ENCODE data around the gene SLFN5.
"Not testable (repeated sequence)": the region's sequence is repeated elsewhere in the genome, so short reads cannot be mapped to it uniquely, and the experiment has no call there.

SLFN5 gene

GRCh38 chr17:35234315-35234714 lies 8.6 kb upstream of the SLFN5 start:
- H3K9me3 ChIP-seq (ENCODE audit: control insufficient read depth, insufficient read depth, low read length); H3K9ac ChIP-seq (ENCODE audit: low read depth, low read length); H3K4me1 ChIP-seq (ENCODE audit: insufficient read depth, low read length); H3K36me3 ChIP-seq (ENCODE audit: insufficient read depth, low read length): not testable (repeated sequence)

DNA sequence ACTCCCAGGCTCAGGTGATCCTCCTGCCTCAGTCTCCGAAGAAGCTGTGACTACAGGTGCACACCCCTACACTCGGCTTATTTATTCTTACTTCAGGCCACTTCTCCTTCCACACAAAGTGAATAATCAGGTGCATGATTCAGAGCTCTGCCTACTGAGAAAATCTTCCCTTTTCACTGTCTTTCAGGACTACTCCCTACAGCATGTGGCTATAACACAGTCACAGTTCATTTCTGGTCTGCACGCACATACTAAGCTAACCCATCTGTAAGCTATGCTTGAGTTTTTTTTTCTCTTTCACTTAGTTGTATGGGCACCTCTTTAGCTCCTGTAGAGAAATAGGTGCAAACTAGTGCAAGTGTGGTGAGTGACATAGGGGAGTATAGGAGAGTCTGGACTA lies 7.6 kb upstream of the SLFN5 start:
- H3K4me1 ChIP-seq (ENCODE audit: insufficient read depth, low read length): no peaks in the 10 kb centered on the region
- H3K9ac ChIP-seq (ENCODE audit: low read depth, low read length): no peak overlapping the region
- no peaks in the 10 kb centered on the region for H3K36me3 ChIP-seq (ENCODE audit: insufficient read depth, low read length)
- H3K9me3 ChIP-seq (ENCODE audit: control insufficient read depth, insufficient read depth, low read length): no peaks in the 10 kb centered on the region; the same call in 1 of the 2 replicates

- Histone ChIP-seq H3K9ac (ENCODE audit: low read depth, low read length) (no peak overlapping the region), H3K36me3 (ENCODE audit: insufficient read depth, low read length) (no peaks in the 10 kb centered on the region), H3K9me3 (ENCODE audit: control insufficient read depth, insufficient read depth, low read length) (no peaks in the 10 kb centered on the region; the same call in 1 of the 2 replicates), H3K4me1 (ENCODE audit: insufficient read depth, low read length) (no peaks in the 10 kb centered on the region)
Measured at GRCh38 chr17:35235917-35236316, 7.0 kb upstream of the SLFN5 start.

DNA sequence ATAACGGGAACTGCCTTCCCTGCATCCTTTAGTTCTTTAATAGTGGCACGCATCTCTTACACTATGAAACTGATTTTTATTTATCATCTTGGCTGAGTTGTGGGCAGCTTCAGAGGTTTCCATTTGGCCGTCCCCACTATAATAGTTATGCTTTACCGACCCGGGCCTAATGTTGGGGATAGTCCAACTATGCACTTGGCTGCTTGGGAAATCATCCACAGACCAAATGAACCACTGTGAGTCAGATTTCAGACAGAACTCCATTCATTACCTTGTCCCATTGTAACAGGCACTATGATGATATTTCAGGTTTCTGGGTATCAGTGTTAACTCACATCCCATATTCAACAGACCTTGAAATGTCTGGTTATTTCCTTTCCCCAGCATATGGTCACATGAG lies 6.1 kb upstream of the SLFN5 start:
- no peaks in the 10 kb centered on the region; the same call in 1 of the 2 replicates for H3K9me3 ChIP-seq (ENCODE audit: control insufficient read depth, insufficient read depth, low read length)
- no peaks in the 10 kb centered on the region for H3K36me3 ChIP-seq (ENCODE audit: insufficient read depth, low read length)
- no peak overlapping the region for H3K9ac ChIP-seq (ENCODE audit: low read depth, low read length)
- no peaks in the 10 kb centered on the region for H3K4me1 ChIP-seq (ENCODE audit: insufficient read depth, low read length)

DNA sequence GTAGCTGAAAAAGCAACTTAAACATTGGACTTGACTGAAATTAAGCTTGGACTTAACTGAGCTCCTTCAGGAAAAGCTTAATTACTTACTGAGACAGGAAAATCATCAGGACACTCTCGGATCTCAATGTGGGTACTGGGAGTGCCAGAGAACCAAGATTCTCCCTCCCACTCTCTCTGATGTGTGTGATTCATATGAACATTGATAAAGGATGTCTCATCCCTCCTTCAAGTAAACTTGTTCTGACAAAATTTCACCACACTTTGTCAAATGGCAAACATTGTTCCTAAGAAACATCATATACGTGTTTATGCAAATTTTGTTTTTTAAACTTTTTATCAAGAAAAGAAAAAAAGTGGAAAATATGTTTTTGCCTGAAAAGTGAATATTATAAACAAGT lies 4.1 kb upstream of the SLFN5 start:
- H3K36me3 ChIP-seq (ENCODE audit: insufficient read depth, low read length): no peaks in the 10 kb centered on the region
- no peaks in the 10 kb centered on the region for H3K4me1 ChIP-seq (ENCODE audit: insufficient read depth, low read length)
- H3K9ac ChIP-seq (ENCODE audit: low read depth, low read length): no peak overlapping the region
- no peaks in the 10 kb centered on the region; the same call in 1 of the 2 replicates for H3K9me3 ChIP-seq (ENCODE audit: control insufficient read depth, insufficient read depth, low read length)

- Histone ChIP-seq H3K36me3 (ENCODE audit: insufficient read depth, low read length) (no peaks in the 10 kb centered on the region), H3K9me3 (ENCODE audit: control insufficient read depth, insufficient read depth, low read length) (no peaks in the 10 kb centered on the region; the same call in 1 of the 2 replicates), H3K4me1 (ENCODE audit: insufficient read depth, low read length) (peaks cover 8% of the 10 kb centered on the region), H3K9ac (ENCODE audit: low read depth, low read length) (no peak overlapping the region)
Measured at GRCh38 chr17:35239823-35240222, 3.0 kb upstream of the SLFN5 start.

DNA sequence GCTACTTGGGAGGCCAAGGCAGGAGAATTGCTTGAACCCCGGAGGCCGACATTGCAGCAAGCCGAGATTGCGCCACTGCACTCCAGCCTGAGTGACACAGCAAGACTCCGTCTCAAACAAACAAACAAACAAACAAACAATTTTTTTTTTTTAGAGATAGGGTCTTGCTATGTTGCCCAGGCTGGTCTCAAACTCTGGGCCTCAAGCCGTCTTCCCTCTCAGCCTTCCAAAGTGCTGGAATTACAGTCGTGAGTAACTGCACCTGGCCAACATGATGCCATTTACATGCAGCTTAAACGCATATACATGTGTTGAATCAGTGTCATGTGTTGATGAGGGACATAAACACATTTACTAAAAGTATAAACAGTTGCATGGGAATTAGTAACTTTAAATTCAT lies 2.0 kb upstream of the SLFN5 start:
- Histone ChIP-seq H3K9ac (ENCODE audit: low read depth, low read length) (no peak overlapping the region), H3K9me3 (ENCODE audit: control insufficient read depth, insufficient read depth, low read length) (no peaks in the 10 kb centered on the region), H3K4me1 (ENCODE audit: insufficient read depth, low read length) (peaks cover 11% of the 10 kb centered on the region), H3K36me3 (ENCODE audit: insufficient read depth, low read length) (no peaks in the 10 kb centered on the region)

DNA sequence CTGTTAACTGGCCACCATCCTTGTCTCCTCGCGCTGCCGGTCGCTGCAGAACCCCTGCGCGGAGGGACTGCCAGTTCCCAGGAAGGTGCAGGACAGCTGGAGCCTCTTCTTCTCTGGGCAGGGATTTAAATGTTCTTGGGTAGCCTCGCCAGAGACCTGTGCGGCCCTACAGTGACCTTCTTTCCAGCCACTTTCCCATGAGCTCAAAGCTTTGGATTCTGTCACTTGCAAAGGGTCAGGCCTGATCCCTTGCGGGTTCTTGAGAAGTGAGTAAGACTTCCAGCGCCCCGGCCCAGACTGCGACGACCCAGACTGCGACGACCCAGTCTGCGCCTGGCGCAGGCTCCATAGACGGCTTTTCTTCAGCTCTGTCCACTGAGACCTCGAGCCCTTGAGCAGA lies 1.4 kb upstream of the SLFN5 start:
- Histone ChIP-seq H3K4me1 (ENCODE audit: insufficient read depth, low read length) (peaks cover 11% of the 10 kb centered on the region), H3K36me3 (ENCODE audit: insufficient read depth, low read length) (no peaks in the 10 kb centered on the region), H3K9ac (ENCODE audit: low read depth, low read length) (peak overlapping the region; percentile 88; the same call in 1 of the 2 replicates), H3K9me3 (ENCODE audit: control insufficient read depth, insufficient read depth, low read length) (no peaks in the 10 kb centered on the region)

- Histone ChIP-seq H3K36me3 (ENCODE audit: insufficient read depth, low read length) (no peaks in the 10 kb centered on the region), H3K9me3 (ENCODE audit: control insufficient read depth, insufficient read depth, low read length) (no peaks in the 10 kb centered on the region), H3K9ac (ENCODE audit: low read depth, low read length) (peak overlapping the region; percentile 88), H3K4me1 (ENCODE audit: insufficient read depth, low read length) (peaks cover 11% of the 10 kb centered on the region)
Measured at GRCh38 chr17:35242158-35242804, 591 bp upstream of the SLFN5 start.

DNA sequence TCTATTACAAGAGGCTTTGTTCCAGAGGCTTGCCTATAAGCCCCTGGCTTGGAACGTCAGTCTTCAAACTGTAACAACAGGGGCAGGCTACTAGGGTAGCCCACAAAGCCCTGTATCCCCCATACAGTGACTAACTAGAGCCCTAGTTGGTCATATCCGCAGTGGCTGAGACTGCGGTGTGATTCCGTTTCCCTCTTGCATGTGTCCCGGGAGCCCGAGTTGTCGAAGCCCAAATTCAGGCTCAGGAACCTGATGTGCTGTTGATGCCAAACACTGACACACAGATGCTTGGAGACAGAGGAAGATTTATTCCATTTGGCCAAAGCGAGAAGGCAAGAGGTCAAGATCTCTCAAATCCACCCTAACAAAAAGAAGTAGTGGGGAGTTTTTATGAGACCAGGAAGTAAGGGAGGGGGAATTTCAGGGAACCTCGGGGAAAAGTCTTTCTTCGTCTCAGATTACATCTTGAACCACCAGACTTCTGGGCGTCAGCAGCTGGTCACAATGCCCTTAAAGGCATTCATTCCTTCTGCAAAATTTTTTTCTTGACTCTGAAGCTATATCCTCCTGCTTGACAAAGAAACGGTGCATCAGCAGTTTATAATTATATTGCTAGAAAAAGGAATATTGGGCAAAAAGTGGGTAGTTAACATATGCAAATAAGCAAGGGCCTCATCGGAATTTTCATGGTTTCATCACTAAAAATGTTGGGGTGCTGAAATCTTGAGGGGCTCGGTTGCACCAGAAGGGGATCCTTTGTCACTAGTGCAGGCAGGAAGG lies 879 bp downstream of the SLFN5 start:
- H3K9ac ChIP-seq (ENCODE audit: low read depth, low read length): peak overlapping the region; percentile 88
- H3K9me3 ChIP-seq (ENCODE audit: control insufficient read depth, insufficient read depth, low read length): no peaks in the 10 kb centered on the region
- H3K36me3 ChIP-seq (ENCODE audit: insufficient read depth, low read length): no peaks in the 10 kb centered on the region
- peaks cover 11% of the 10 kb centered on the region for H3K4me1 ChIP-seq (ENCODE audit: insufficient read depth, low read length)

DNA sequence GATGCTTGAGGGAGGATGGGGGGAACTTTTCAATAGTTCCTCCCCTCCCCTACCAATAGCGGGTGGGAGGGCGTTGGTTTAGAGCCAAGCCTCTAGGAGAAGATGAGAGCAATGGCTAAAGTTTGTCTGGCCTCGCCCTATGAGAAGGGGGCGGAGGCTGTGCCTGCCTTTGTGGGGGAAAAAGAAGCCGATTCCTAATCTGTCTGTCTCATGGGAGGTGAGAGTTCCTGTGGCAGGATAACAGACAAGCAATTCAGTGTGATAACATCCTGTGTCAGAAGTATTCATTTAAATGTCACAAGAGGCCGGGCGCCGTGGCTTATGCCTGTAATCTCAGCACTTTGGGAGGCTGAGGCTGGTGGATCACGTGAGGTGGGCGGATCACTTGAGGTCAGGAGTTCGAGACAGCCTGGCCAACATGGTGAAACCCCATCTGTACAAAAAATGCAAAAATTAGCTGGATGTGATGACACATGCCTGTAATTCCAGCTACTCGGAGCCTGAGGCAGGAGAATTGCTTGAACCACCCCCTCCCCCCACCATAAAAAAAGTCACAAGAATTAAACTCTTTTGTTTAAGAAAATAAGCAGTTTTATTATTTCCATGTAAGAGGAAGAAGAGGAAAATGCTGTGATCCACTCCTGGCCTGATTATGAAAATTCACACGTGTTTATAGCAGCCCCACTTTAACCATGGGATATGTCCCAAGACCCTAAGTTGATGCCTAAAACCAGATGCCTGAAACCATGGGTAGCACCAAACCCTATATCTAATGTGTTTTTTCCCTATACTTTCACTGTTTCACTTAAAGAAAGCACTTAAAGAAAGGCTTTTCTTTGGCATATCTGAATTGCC lies 1.7 kb downstream of the SLFN5 start:
- H3K4me1 ChIP-seq (ENCODE audit: insufficient read depth, low read length): peaks cover 11% of the 10 kb centered on the region
- H3K9me3 ChIP-seq (ENCODE audit: control insufficient read depth, insufficient read depth, low read length): no peaks in the 10 kb centered on the region
- peak overlapping the region; percentile 88; the same call in 1 of the 2 replicates for H3K9ac ChIP-seq (ENCODE audit: low read depth, low read length)
- no peaks in the 10 kb centered on the region for H3K36me3 ChIP-seq (ENCODE audit: insufficient read depth, low read length)

DNA sequence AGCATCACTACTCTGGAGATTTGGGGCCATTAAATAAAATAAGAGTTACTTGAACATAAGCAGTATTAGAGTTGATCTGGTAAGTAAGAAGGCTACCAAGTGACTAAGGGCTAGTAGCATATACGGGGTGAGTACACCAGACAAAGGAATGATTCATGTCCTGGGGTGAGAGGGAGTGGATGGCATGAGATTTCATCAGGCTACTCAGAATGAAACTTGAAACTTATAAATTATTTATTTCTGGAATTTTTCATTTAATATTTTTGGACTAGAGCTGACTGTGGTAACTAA lies 2.3 kb downstream of the SLFN5 start:
- no peaks in the 10 kb centered on the region for H3K36me3 ChIP-seq (ENCODE audit: insufficient read depth, low read length)

DNA sequence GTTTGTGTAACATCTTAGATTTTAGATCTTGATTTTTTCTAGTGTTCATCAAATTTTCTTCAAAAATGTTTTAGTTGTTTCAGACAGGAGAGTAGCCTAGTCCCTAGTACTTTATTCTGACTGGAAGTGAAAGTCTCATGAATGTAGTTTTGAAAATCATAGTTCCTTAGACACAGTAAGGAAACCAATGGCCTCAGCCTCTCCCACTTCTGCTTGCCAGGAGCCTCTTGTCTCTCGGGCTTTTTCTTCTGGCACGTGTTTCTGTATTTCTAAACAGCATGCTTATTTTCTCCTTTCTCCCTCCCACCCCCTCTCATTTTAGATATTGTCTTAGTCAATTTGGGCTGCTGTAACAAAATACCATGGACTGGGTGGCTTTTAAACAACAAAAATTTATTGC lies 9.8 kb downstream of the SLFN5 start:
- no peaks in the 10 kb centered on the region for H3K4me1 ChIP-seq (ENCODE audit: insufficient read depth, low read length)
- no peaks in the 10 kb centered on the region for H3K36me3 ChIP-seq (ENCODE audit: insufficient read depth, low read length)
- no peak overlapping the region for H3K9ac ChIP-seq (ENCODE audit: low read depth, low read length)

More for the DNA sequence above, 2.3 kb downstream of the SLFN5 start:
- Histone ChIP-seq H3K9ac (ENCODE audit: low read depth, low read length) (0 out of 2 replicates have a peak overlapping the region, but pooled peaks have one; percentile 88), H3K4me1 (ENCODE audit: insufficient read depth, low read length) (peaks cover 11% of the 10 kb centered on the region), H3K9me3 (ENCODE audit: control insufficient read depth, insufficient read depth, low read length) (no peaks in the 10 kb centered on the region)

DNA sequence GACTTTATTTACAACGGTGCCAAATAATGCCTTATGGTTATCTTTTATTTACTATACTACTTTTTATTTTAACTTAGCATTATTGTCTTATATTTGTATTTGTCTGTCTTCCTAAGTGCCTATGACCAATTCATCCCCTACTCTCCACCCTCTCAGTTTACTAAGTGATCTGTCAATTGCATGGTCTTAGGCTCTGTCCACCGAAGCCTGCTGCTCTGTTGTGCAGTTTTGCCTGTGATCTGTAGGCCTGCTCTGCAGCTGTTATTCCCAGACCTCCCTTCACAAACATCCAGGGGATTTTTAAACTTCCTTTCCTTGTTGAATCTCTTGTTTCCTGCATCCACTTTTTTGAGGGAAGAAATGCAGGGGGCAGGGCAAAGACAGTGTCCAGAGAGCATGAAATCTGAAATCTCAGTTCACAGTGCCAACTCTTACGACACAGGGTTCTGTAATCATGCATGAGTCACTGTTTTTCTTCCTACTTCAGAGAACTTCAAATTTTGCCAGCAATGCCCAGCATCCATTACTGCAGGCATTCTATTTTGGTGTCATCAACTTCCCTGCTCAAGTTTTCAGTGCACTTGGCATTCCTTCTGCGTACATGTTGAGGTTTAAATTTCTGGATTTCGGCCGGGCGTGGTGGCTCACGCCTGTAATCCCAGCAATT lies 11.4 kb downstream of the SLFN5 start:
- Histone ChIP-seq H3K9me3 (ENCODE audit: control insufficient read depth, insufficient read depth, low read length) (no peaks in the 10 kb centered on the region), H3K36me3 (ENCODE audit: insufficient read depth, low read length) (no peaks in the 10 kb centered on the region), H3K9ac (ENCODE audit: low read depth, low read length) (no peak overlapping the region), H3K4me1 (ENCODE audit: insufficient read depth, low read length) (no peaks in the 10 kb centered on the region)

More for the DNA sequence above, 9.8 kb downstream of the SLFN5 start:
- H3K9me3 ChIP-seq (ENCODE audit: control insufficient read depth, insufficient read depth, low read length): no peaks in the 10 kb centered on the region

Data from ES-I3 (cell line).